ENCODE measurements around the gene TMSB4X.
A peak's percentile ranks its signal among the peaks of the same experiment; 100 is the strongest.
"Not testable (repeated sequence)": the region's sequence is repeated elsewhere in the genome, so short reads cannot be mapped to it uniquely, and the experiment has no call there.

The TMSB4X gene

GRCh38 chrX:12976819-12977732 lies 2.2 kb downstream of the TMSB4X start:
- not testable (repeated sequence) for DNase-seq

GRCh38 chrX:12977761-12978204 lies 2.9 kb downstream of the TMSB4X start:
- no peak for DNase-seq

DNA sequence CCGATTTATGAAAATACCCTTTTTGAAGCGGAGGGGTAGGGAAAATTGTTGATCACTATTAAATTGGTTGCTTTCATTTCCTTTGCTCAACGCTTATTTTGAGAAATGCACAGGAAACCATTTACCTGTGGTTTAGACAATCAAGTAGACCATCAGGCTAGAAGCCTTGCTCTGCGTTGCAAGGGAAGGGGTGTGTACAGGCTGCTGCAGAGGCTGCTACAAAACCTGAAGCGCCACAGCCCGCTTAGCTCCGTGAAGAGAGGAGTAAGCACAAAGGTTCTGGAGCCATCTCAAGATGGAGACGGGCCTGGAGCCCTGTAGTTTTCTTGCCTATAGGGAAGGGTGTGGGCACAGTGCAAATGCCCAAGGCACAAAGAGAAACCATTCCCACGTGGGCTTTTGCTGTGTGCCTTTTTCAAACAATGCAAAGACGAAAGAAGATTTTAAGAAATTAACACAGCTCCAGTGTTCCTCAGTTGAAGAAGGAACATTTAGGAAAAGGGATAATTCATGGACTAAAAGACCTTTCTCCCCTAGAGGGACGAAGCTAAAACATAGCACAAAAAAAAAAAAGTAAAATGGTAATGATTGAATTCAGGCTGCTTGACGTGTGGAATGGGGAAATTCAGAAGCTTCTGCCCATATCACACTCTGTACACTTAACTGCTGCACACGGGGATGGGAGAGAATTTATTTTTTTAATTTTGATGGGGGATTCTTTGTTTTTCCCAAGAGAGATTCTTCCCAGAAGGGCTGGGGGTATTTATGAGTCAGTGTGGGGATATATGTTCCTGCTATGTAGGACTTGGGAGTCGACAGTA lies 3.5 kb downstream of the TMSB4X start:
- peak; percentile 93 for DNase-seq

- DNase-seq, result peak; percentile 60
Observed at GRCh38 chrX:12979026-12979607, 4.2 kb downstream of the TMSB4X start.

GRCh38 chrX:12979616-12980015 lies 4.7 kb downstream of the TMSB4X start:
- peak; percentile 24 for DNase-seq

- DNase-seq, result not testable (repeated sequence)
Observed at GRCh38 chrX:12980039-12980438, 5.1 kb downstream of the TMSB4X start.

GRCh38 chrX:12981880-12982279 lies 7.0 kb downstream of the TMSB4X start:
- no peak for DNase-seq

DNA sequence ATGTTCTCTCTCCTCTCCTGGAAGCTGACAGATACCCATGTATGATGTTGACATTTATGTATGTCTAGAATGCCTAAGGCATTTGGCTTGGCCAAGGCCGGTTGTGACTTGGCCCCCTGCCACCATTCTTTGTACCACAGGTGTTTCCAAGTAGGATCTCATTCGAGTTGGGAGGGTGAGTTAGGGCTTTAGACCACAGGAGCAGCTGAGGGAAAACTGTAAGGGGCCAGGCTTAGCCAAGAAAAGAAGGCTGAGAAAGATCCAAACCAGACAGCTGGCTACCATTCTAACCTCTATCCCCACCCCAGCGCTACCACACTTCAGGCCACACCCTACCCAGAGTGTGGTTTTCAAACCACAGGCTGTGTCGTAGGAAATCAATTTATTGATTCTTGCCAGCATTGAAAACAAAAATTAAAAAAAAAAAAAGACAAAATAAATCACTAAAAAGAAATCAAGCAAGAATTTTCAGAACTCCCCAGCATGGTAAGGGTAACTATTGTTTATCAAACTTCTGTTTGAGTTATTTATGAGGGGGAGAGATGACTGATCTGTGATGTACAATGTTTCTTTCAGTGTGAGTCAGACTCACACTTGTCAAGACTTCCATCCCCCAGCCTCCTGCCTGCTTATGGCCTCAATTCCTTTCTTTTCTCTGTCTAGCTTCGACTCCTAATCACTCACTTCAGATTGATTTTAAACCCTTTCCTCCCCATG lies 9.9 kb downstream of the TMSB4X start:
- DNase-seq, result peak; percentile 82

DNA sequence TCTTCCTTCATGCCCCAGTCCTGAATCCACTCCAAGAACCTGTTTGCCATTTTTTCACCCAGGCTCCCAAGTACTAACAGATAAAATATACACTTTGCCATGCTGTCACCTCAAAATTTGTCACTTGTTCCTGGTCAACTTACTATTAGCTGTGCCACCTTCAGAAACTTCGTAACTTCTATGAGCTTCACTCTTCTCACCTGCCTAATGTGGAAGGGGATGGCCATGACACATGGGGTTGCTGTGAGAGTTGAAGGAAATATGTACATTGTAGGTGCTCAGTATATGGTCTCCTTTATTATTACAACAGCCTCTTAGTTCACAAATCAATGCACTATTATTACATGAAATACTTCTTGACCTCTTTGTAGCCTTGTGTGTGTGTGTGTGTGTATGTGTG lies 10.4 kb downstream of the TMSB4X start:
- DNase-seq, result no peak

- no peak for DNase-seq
Observed at GRCh38 chrX:12986164-12986779, 11.4 kb downstream of the TMSB4X start.

- DNase-seq, result no peak
Observed at GRCh38 chrX:12986886-12987285, 12.0 kb downstream of the TMSB4X start.

DNA sequence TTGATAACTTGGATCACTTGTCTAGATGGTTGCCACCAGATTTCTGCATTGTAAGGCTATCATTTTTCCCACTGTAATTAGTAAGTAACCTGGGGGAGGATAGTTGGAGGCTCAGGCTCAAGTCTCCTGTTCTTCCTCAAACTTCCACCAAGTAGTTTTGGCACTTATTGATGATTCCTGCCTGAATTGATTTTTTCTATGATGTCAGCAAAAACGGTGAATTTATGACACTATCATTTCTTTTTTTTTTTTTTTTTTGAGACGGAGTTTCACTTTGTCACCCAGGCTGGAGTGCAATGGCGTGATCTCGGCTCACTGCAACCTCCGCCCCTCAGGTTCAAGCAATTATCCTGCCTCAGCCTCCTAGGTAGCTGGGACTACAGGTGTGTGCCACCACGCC lies 12.4 kb downstream of the TMSB4X start:
- DNase-seq, result no peak

- no peak for DNase-seq
Observed at GRCh38 chrX:12987900-12988594, 13.1 kb downstream of the TMSB4X start.

DNA sequence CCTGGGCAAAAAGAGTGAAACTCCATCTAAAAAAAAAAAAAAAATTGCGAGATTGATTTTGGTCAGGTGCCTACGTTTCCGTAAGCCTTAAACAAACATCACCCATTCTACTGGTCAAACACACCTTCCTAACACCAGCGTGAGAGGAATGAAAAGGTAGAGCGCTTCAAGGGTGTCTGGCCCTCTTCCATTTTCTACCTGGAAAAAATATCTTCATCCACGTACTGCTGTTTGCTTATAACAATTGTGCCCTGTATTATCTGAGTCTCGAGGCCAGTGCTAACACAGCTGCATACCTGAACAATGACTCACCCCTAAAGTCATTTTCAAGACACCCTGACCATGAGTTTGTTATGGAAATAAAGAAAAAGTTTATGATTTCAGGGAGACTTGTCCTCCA lies 13.9 kb downstream of the TMSB4X start:
- DNase-seq, result peak; percentile 73

GRCh38 chrX:12989461-12989860 lies 14.6 kb downstream of the TMSB4X start:
- no peak for DNase-seq

- no peak for DNase-seq
Observed at GRCh38 chrX:12991575-12991974, 16.7 kb downstream of the TMSB4X start.

GRCh38 chrX:12992544-12993118 lies 17.7 kb downstream of the TMSB4X start:
- DNase-seq, result no peak

DNA sequence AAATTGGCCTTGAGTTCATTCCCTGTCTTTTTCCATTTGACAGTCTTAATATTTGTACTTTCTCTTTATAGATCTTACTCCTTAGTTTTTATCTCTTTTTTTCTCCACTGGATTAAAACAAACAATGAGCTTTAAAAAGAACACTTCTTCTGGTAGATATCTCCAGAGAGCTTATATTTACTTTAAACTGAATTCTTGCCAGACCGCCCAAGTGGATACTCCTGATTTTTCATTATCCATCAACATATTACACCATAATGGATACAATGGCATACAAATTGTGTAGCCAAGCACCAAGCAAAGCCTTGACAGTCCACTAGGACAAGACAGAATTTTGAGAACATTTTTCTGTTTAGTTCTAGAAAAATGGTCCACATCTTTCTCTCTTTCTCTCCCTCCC lies 18.9 kb downstream of the TMSB4X start:
- DNase-seq, result no peak

DNA sequence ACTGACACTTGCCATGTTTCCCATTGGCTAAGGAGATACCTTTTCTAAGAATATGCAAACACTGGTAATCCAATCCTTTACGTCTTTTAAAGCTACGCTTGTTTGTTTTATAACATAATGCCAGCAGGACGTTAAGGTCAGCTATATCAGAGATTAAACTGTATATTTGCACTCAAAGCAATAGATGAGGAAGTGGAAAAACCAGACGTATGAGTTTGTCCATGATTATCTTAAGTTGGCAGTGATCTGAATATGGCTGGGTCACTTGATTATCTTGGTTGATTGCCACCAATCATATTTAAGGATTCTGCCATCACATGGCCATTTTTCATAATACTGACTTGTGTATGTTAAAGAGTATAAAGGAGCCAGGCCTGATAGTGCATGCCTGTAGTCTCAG lies 19.4 kb downstream of the TMSB4X start:
- no peak for DNase-seq

GRCh38 chrX:12996934-12997435 lies 22.1 kb downstream of the TMSB4X start:
- no peak for DNase-seq

Measured in fibroblast of skin of right biceps (primary cell).